Pons (tissue), 1 donor: ENCODE results near the gene MED13L.

Experiments used
- DNase-seq: peaks from one replicate; pipeline ENCODE4 v3.0.0-alpha.2; 2016; ENCODE audit warnings: low spot score

The MED13L gene

DNA sequence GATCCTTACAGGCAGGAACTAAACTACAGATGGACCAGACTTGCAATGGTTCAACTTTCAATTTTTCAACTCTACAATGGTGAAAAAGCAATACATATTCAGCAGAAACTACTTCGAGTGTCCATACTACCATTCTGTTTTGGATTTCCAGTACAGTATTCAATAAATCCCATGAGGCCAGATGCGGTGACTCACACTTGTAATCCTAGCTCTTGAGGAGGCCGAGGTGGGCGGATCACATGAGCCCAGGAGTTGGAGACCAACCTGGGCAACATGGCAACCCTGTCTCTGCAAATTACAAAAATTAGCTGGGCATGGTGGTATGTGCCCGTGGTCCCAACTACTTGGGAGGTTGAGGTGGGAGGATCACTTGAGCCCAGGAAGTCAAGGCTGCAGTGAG is 336.1 kb downstream of the MED13L start:
- DNase-seq: no peak

DNA sequence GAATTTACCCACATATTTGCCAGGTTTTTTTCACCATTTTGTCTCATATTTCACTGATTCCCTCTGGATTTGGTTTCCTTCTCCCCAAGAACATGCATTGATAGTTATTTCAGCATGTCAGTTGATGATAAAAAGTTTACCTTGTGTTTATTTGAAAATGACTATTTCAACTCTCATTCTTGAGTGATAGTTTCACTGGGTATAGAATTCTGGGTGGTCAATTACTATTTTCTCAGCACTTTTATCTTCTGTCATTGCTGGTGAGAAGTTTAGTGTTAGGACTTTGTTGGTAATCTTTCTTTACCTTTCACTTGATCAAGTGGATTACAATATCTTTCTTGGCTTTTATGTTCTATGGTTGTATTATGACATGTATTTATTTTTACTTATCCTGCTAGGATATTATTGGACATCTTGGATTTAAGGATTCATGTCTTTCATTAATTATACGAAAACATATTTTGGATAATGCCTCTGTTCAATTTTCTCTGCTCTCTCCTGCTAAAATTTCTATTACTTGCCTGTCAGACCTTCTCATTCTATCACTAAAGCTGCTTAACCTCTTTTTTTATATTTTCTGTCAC is 338.6 kb downstream of the MED13L start:
- no peak for DNase-seq

DNA sequence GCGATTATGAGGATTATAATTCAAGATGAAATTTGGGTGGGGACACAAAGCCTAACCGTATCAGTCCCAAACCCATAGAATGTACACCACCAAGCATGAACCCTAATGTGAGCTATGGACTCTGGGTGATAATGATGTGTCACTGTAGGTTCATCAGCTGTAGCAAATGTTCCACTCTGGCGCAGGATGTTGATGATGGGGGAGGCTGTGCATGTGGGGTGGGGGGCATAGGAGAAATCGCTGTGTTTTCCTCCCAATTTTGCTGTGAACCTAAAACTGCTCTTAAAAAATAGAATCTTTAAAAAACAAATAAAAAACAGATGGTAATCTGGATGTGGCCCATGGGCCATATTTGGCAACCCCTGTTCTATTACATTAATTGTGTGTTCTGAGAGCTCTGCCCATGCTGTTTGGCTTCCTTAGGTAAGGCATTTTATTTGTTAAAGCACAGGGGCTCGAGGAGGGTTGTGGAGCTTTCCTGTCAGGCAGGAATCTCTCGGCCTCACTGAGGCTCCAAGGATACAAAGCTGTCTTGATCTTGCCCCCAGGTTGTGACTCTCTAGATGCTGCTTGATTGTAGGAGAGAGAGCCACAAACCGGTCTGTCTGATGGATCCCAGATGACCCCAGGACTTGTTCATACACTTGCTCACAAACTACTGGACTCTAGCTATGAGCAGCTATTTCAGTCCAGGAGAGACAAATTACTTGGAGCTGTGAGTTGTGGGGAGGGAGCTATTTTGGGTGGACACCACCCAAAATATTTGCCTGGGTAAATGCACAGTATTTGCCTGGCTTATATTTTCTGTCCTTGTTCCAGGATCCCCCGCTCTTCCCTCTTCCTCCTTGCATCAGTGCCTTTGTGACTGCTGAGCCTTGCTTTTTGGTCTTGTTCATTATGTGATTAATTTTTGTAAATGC is 340.2 kb downstream of the MED13L start:
- DNase-seq: no peak

DNA sequence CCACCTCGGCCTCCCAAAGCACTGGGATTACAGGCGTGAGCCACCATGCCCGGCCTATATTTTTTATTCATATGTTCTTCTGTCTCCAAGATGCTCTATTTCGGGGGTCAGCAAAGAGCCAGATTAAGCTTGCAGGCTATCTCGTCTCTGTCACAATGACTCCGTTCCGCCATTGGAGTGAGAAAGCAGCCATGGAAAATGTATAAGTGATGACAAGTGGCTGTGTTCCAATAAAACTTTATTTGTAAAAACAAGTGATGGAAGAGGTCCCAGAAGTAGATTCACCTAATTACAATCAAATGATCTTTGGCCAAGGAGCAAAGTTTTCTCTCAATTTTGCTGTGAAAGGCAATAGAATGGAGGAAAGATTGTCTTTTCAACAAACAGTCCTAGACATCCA is 342.6 kb downstream of the MED13L start:
- no peak for DNase-seq

DNA sequence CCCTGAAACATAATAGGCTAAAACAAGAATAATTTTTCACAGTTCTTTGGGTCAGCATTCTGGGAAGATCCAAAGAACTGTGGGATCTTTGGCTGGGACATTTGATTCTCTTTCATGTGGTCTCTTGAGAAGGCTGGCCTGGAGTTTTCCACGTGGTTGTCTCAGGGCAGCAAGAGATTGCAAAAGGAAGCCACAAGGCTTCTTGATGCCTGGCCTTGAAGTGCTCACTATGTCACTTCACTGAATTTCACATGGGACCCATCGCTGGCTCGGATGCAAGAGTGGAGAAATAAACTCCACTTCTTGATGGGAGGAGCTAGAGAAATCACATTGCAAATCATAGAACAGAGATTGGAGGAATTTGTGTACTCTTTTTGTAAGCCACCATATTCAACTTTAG is 343.4 kb downstream of the MED13L start:
- no peak for DNase-seq

DNA sequence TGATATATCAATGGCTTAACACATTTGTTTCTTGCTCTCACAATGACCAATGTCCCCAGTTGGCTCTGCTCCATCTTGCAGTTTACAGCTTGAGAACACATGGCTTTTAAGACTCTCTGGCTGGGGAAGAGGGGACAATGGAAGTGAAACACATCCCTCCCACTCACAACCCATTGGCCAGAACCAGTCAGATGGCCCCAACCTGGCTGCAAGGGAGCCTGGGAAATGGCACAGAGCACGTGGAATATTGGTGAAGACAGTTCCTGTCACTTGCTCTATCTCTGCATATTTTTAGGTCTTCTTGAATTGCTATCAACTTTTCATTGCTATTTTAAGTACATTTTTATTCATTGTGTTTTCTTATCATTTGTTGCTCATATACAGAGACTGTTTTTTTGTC is 345.4 kb downstream of the MED13L start:
- no peak for DNase-seq

DNA sequence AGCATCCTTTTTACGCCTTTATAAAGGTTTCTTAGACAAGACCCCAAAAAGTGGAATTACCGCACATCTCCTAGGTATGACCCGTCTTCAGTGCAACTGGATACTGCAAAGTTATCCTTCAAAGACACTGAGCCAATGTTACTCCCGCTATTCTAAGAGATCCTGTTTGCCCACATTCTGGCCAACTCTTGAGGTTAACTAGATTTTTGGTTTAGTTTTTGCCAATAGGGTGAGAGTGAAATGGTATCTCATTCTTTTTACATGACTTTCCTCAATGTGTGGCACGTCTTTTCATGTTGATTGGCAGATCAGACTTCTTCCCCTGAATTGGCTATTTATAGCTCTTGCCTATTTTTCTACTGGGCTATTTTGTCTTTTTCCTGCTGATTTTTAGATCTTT is 347.2 kb downstream of the MED13L start:
- no peak for DNase-seq

DNA sequence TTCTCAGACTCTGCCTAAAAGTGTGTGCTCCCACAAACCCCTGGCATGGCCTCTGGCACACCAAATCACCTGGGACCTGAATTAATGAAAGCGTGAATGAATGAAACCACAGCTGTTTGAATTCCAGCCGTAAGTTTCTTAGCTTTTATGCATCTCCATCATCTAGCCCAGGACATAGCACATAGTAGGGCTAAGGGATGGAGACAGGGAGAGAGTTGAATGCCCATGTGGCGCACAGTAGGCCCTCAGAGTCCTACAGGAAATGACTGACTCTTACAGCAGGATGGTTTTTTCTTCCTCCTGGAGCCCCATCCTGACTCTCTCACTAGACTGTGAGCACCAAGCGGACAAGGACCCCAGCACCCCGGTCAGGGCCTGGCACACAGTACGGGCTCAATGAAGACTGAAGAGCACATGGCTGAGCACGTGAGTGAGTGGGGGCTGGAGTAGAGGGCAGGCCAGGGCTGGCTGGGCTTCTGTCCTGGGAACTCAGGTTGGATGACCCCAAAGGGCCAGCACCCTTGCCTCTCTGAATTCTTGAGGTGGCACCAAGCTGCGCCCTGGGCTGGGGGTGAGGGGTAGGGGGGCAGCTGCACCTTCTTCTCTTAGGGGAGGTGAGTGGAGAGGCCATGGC is 351.3 kb downstream of the MED13L start:
- DNase-seq: no peak

DNA sequence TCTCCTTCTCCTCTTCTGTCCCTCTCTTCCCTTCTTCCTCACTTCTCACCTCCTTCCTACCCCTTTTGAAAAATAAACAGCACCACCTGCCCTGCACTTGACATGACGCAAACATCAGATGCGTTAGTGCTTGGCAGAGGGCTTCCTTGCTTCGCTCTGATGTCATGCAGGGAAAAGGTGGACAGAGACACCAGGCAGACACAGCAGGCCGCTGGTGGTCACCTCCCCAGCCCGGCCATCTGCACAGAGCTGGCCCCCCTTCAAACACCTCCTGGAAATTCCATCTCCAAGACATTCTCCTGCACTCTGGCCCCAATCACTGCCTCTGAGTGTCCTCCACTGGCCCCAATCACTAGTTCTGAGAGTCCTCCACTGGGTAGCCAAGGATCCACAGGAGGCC is 353.6 kb downstream of the MED13L start:
- DNase-seq: no peak

DNA sequence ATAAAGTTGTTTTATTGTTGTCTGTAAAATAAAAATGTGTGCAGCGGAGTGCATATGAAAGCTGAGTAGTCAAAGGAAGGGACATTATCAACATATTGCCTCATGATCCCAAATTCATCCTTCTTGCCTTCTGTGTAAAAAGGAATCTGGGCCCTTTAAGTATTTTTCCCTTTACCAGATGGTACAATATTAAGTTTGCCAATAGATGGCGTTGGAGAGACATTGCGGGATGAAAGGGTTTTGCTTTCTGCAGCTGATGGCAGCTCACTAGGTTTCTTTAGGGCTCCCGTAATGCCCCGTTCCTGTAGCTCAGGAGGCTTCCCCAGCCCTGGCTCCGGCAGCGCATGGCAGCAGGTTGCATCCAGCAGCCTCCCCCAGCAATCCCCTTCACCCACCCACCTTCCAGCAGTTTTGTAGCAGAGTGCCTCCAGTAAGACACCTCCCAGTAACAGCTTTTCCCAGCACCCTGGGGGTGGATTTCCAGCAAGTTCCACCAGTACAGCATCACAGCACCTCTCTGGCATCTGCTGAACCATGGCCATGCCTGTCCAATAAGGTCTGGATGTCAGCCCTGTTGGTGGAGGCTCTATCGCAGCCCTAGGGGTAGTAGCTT is 354.4 kb downstream of the MED13L start:
- no peak for DNase-seq

DNA sequence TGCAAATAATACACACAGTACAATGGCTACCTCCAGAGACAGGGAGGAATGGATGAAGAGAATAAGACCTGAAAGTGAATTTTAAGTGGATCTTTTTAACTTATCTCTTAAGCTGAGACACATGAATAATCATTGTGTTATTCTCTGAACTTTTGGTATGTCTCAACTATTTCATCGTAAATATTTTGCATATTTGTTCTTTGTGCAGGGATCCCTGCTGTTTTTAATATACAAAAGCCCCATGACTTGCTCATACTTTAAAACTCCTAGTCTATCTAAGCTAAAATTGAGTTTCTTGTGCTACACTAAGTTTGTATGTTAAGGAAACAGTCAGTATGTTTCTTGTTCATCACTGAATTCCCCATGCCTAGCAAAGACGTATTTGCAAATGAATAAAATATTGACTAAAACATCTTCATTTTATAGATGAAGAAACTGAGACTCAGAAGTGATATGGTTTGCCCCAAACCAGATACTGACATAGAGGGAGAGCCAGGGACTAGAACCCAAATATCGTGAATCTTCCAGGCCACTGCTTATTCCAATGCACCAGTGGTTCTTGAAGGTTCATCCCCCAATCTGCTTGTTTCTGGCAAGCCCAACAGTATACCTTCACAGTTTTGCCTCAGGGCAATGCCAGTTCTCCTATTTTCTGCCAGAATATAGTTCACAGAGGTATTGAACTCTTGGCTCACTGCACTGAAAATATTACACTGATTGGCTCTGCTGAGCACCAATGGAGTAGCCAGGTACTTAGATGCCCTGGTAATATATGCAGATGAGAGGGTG is 356.9 kb downstream of the MED13L start:
- DNase-seq: no peak

DNA sequence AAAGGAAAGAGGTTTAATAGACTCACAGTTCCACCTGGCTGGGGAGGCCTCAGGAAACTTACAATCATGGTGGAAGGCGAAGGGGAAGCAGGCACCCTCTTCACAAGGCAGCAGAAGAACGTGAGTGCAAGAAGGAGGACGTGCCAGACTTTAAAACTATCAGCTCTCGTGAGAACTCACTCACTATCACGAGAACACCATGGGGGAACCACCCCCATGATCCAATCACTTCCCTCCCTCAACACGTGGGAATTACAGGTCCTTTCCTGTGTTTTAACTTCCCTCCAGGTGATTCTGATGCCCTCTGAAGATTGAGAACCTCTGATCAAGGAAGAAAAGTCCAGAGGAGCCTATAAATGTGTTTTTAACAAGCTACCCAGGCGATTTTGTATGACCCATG is 358.7 kb downstream of the MED13L start:
- no peak for DNase-seq

DNA sequence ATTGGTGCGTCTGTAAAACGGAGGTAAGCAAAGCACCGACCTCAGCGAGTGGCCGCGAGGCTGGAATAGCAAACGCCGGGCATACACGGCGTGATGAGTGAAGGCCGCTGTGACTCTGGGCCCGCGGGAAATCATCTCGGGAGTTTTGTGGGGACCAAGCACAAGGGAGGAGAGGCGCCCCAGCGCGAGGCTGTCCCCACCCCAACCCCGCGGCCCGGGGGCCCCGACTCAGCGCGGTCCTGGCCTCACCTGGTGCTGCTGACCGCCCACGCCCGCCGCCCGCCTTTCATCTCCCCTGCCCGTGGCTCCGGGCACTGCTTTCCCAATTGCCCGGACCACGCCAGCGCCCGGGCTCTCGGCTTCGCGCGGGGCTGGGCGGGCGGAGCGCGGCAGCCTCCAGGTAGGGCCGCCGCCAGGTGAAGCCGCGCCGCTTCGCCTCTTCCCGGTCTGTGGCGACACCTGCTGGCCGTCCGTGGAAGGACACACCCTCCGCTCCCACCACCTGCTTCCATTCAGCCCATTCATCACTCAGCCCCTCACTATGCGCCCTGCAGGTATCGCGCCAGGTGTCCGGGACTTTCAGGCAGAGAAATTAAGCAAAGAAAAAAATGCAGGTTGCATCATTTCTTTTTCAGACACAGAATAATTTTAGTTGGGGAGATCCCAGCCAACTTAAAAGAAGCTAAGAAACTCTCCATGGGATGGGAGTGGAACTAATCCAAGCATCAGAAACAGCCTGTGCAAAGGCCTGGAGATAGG is 360.4 kb downstream of the MED13L start:
- no peak for DNase-seq

DNA sequence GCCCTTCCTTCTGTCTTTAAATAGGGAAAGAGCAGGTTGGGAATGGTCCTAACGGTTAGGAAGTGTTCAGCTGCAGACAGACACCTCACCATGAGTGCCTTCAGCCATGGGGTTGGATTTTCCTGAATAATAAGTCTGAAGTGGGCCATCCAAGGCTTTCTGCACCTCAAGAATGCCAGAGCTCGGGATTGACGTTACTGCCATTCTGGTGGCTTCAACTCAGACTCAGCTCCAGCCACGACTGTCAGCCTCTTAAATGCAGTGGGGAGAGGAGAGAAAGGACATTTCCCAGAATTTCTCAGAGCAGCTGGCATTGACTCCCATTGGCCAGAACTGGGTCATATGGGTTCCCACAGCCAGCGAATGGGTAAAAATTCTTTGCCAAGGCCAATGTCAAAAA is 363.4 kb downstream of the MED13L start:
- no peak for DNase-seq

DNA sequence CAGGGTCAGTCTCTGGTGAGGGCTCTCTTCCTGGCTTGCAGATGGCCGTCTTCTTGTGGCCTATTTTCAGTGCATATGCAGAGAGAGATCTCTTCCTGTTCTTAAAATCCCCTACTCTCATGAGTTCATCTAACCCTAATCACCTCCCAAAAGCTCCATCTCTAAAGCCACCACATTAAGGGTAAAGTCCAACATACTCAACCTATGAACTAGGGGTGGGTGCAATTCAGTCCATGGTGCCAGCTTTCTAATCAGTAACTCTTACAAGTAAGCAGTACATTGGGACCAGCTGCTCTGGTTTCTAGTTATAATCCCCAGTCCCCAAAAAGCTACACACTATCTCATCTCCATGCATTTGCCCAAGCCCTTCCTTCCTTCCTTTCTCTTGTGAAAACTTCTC is 365.1 kb downstream of the MED13L start:
- no peak for DNase-seq

DNA sequence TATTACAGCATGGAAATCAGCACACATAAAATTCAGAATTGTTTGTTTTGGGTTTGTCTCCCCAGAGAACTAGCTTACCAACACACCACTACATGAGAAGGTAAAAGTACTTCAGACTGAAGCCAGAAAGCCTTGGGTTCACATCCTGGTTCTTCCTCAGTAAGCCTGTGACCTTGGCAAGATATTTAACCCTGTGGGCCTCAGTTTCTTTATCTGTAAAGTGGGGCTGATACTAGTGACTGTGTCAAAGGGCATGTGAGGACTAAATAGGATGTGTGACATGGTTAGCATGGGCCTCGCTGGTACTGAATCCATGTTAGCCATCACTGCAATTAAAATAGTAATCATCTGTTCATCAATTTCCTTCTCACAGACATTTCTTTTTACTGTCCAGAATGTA is 366.1 kb downstream of the MED13L start:
- no peak for DNase-seq

DNA sequence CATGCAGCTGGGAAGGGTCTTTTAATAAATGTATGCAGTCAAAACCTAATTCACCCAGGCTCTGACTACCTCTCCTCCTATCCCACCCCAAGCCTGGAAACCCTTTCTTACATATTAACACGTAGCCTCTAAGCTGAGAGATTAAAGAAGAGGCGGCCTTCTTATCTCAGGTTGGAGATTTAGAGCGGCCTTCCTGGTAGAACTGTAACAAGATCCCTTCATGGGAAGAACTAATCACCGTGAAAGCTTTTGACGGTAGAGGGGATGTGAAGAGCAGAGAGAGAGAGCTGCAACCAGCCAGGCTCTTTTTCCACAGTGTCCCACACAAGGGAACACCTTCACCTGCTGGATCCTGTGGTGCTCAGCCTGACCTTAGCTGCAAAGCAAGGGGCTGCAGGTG is 367.4 kb downstream of the MED13L start:
- no peak for DNase-seq
